SK-N-SH treated with all-trans-retinoic acid at 6 μM for 48 hours (cell line): Measurements from ENCODE around the gene DIP2C.

Experiments
- CSDC2 ChIP-seq: fragments of 250-450 bp; sonication (Bioruptor Pico); IDR thresholded peaks from 2 replicates; pipeline ENCODE4 v1.5.0; 2020; ENCODE audit warnings: mild to moderate bottlenecking, moderate library complexity
- RARB ChIP-seq: fragments of 250-450 bp; sonication (Bioruptor Pico); IDR thresholded peaks from 2 replicates; pipeline ENCODE4 v1.8.0; 2021; ENCODE audit warnings: mild to moderate bottlenecking, moderate library complexity
- TCF4 ChIP-seq: fragments of 250-450 bp; sonication (Bioruptor Pico); IDR thresholded peaks from 2 replicates; pipeline ENCODE4 v1.8.0; 2021; ENCODE audit warnings: mild to moderate bottlenecking, moderate library complexity, borderline replicate concordance
- ZFP3 ChIP-seq: fragments of 250-450 bp; sonication (Bioruptor Pico); IDR thresholded peaks from 2 replicates; pipeline ENCODE4 v1.5.0; 2020; ENCODE audit warnings: mild to moderate bottlenecking, moderate library complexity
- TF ChIP-seq, protein P1 (sequence below): fragments of 250-450 bp; sonication (Bioruptor Pico); IDR thresholded peaks from 2 replicates; pipeline ENCODE4 v1.8.0; 2020; ENCODE audit warnings: mild to moderate bottlenecking, moderate library complexity, borderline replicate concordance

DNA sequence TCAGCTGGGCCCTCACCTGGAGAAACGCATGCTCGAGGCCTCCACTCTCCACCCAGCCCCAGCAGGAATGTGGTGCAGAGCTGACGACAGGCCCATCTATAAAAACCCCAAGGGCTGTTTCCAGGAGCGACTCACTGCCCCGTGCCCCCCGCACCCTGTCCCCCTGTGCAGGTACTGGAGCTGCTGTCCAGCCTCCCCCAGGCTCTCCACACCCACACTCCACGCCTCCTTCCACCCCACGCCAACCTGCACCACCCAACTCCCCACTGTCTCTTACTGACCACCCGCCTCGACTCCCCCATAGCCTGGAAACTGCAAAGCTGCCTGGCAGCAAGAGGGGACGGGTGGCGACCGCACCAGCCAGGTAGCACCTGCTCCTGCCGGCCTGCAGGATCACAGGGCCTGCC lies 43.3 kb downstream of the DIP2C start:
- TF ChIP-seq RARB (CRISPR knock-in tag) (no peak), ZFP3 (CRISPR knock-in tag) (no peak), TCF4 (CRISPR knock-in tag) (no peak), CSDC2 (CRISPR knock-in tag) (no peak)
- TF ChIP-seq, protein P1, sequence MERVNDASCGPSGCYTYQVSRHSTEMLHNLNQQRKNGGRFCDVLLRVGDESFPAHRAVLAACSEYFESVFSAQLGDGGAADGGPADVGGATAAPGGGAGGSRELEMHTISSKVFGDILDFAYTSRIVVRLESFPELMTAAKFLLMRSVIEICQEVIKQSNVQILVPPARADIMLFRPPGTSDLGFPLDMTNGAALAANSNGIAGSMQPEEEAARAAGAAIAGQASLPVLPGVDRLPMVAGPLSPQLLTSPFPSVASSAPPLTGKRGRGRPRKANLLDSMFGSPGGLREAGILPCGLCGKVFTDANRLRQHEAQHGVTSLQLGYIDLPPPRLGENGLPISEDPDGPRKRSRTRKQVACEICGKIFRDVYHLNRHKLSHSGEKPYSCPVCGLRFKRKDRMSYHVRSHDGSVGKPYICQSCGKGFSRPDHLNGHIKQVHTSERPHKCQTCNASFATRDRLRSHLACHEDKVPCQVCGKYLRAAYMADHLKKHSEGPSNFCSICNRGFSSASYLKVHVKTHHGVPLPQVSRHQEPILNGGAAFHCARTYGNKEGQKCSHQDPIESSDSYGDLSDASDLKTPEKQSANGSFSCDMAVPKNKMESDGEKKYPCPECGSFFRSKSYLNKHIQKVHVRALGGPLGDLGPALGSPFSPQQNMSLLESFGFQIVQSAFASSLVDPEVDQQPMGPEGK, result no peak
